Measurements from ENCODE around the gene FGF5.

- TF ChIP-seq GATA3 (IDR thresholded peaks at IDR 0.05; ENCODE audit: low read depth, low read length): no peak
- no peak for TF ChIP-seq GATA2 (IDR thresholded peaks at IDR 0.05; ENCODE audit: low read depth, low read length)
Measured at GRCh38 chr4:80312124-80312523, 45.7 kb downstream of the FGF5 start.
